SW480 (cell line): Measurements from ENCODE around the gene NCAPD2.

Experiments used
- DNase-seq: peaks from one replicate; pipeline ENCODE4 v3.0.0-alpha.2; 2016; ENCODE audit warnings: low spot score

The NCAPD2 gene

GRCh38 chr12:6570264-6570887 is 76.5 kb downstream of the NCAPD2 start:
- peak; percentile 71 for DNase-seq

DNA sequence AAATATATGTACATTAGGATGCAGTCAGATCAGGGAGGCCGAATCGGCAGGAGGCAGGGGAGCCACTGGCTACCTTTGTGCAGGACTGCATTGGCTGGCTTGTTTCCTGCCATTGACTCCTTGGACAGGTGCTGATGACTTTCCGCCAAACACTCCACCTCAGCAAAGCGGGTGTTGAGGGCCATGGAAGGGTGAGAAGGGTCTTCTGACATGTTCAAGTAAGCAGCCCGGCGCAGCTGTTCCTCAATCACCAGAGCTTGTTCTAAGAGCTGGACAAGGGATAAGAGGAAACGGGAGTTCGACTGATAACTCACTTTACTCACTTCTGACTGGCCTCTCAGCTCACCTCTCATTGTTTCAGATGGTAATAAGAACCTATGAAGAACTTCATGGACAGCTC is 79.1 kb downstream of the NCAPD2 start:
- DNase-seq: no peak

DNA sequence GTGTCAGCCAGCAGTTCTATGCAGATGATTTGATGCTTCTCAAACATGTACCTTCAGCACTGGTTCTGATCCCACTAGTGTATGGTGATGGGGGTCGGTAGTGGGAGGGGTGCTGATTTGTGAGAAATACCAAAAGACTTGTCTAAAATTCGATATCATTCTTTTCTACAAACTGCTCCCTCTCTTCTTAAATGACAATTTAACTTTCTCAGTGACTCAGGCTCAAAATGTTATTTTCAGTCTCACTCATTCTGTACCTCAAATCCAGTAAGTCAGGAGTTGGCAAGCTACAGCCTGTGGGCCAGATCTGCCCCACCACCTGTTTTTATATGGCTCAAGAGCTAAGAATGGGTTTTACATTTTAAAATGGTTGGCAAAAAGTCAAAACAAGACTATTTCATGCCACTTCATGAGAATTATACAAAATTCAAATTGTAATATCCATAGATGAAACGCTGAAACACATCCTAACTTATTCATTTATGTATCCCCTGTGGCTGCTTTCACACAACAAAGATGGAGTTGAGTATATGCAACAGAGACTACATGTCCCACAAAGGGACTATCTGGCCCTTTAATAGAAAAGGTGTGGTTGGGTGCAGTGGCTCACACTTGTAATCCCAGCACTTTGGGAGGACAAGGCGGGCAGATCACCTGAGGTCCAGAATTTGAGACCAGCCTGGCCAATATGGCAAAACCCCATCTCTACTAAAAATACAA is 80.8 kb downstream of the NCAPD2 start:
- no peak for DNase-seq

DNA sequence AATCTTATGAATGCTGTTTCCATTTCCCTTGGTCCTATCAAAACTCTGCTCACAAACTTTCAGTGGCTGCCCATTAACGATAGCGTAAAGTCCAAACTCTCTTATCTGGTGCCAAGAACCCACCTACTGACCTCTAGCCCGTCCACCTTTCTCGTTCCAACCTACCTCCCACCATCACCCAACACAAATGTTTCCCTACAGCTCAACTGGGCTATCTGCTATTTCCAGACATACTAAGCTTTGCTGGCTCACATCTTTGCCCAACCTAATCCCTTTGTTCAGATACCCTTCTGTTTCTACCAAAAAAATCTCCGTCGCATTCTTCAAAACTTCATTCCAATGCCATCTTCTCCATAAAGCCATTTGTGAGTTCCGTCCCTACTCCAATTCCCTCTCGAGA is 81.7 kb downstream of the NCAPD2 start:
- DNase-seq: no peak
